NCI-H1417 (cell line): ENCODE measurements around the gene NIT1.

ENCODE experiments used
- DNase-seq, 3 experiments: peaks; one replicate each; lab custom pipeline; 2025; lab: John Stamatoyannopoulos, UW

NIT1 gene

GRCh38 chr1:161117759-161118581 lies at the start of gene NIT1, which contains the start of gene PFDN2:
Gene NIT1 (plus strand): TSS chr1:161118105. CDS start chr1:161118177, 72 bp downstream.
Gene PFDN2 (minus strand): TSS chr1:161118037. CDS start chr1:161118026, 11 bp downstream.
- DNase-seq = peak; percentile 85 to 94 (median 87)

- no peak for DNase-seq
These were observed 49.3 kb upstream of the NIT1 start for GRCh38 chr1:161068306-161069234.

GRCh38 chr1:161069241-161069640 lies 48.7 kb upstream of the NIT1 start:
- no peak for DNase-seq

- no peak for DNase-seq
These were observed 48.1 kb upstream of the NIT1 start, which contains the start of gene ARHGAP30 for GRCh38 chr1:161069731-161070270. Gene ARHGAP30 (minus strand): TSS chr1:161069891. CDS start chr1:161069624, 267 bp downstream.

- no peak for DNase-seq
These were observed 47.1 kb upstream of the NIT1 start for GRCh38 chr1:161070761-161071160.

GRCh38 chr1:161071886-161072371 lies 46.0 kb upstream of the NIT1 start:
- peak in 2 of 3 experiments; percentile 4 to 45 for DNase-seq

GRCh38 chr1:161072751-161073449 lies 45.0 kb upstream of the NIT1 start:
- no peak for DNase-seq

- no peak for DNase-seq
These were observed 44.3 kb upstream of the NIT1 start for GRCh38 chr1:161073474-161074121.

GRCh38 chr1:161074676-161075368 lies 43.1 kb upstream of the NIT1 start:
- peak in 2 of 3 experiments; percentile 40 to 52 for DNase-seq

GRCh38 chr1:161076410-161076809 lies 41.5 kb upstream of the NIT1 start:
- DNase-seq = no peak

- DNase-seq = no peak
These were observed 40.5 kb upstream of the NIT1 start for GRCh38 chr1:161077426-161077825.

- no peak for DNase-seq
These were observed 38.3 kb upstream of the NIT1 start for GRCh38 chr1:161079436-161080110.

- no peak for DNase-seq
These were observed 37.2 kb upstream of the NIT1 start for GRCh38 chr1:161080441-161081405.

- DNase-seq = no peak
These were observed 36.4 kb upstream of the NIT1 start for GRCh38 chr1:161081519-161081918.

GRCh38 chr1:161082483-161082882 lies 35.4 kb upstream of the NIT1 start:
- no peak for DNase-seq

- no peak for DNase-seq
These were observed 34.7 kb upstream of the NIT1 start for GRCh38 chr1:161082996-161083747.

GRCh38 chr1:161083748-161084596 lies 33.9 kb upstream of the NIT1 start:
- DNase-seq = no peak
